GM19328 (cell line): Measurements from ENCODE around the gene TMEM182.

ENCODE experiments used
- ATAC-seq: cut with Tn5 transposase; IDR thresholded peaks from one replicate; pipeline ENCODE4 v1.9.1; 2021; ENCODE audit warnings: mild to moderate bottlenecking, moderate library complexity; ENCODE audit not compliant: unreplicated experiment

TMEM182 gene, protein sequence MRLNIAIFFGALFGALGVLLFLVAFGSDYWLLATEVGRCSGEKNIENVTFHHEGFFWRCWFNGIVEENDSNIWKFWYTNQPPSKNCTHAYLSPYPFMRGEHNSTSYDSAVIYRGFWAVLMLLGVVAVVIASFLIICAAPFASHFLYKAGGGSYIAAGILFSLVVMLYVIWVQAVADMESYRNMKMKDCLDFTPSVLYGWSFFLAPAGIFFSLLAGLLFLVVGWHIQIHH

DNA sequence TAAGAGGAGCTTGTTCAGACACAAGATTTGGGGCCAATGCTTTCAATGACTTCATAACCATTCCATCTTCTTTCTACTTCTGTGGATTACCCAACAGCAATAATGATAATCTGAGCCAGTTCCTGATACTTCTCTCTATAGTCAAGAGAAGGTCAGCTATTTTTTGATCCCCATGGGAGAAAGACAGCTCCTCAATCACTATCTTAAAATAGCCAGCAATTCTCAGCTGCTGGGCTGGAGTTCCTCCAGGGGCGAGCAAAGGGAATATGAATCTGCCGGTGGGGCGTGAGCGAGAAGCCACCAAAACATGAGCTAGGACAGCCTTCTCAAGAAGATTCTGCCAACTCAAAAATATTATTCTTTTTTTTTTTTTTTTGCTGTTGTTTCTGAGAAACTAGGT, at the start of gene TMEM182:
TMEM182 (plus strand) TSS at position 269 of the 400 bp plus-strand sequence. CDS start 187 bp downstream, outside the sequence.
- no peak for ATAC-seq

DNA sequence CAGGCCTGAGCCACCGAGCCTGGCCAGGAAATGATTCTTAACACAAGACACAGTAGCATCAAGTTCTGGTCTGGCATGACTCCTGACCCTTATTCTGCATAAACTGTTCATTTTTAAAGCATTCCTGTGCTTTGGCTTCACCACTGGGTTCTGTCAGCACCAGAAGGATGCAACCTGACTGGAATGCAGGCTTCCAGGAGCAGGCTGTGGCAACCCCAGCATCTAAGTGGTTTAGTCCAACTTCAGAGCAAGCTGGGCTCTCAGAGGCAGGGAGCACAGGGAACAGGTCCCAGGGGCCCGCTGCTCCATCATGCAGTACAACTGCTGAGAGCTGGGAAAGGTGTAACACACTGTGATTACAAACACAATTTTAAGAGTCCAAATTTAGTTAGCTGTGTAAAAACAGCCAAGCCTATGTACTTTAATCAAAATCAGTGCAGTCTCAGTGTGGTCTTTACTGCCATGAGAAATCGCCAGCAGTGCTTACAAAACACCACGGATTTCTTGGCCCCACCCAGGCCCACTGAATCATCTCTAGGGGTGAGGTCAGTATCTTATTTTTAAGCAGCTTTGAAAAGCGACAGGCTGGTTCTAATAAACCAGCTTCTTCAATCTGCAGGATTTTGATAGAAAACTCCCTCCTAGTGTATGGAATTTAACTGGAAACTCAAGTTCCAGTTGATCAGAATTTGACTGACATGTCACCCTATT, 44.4 kb upstream of the TMEM182 start:
- ATAC-seq, result no peak

DNA sequence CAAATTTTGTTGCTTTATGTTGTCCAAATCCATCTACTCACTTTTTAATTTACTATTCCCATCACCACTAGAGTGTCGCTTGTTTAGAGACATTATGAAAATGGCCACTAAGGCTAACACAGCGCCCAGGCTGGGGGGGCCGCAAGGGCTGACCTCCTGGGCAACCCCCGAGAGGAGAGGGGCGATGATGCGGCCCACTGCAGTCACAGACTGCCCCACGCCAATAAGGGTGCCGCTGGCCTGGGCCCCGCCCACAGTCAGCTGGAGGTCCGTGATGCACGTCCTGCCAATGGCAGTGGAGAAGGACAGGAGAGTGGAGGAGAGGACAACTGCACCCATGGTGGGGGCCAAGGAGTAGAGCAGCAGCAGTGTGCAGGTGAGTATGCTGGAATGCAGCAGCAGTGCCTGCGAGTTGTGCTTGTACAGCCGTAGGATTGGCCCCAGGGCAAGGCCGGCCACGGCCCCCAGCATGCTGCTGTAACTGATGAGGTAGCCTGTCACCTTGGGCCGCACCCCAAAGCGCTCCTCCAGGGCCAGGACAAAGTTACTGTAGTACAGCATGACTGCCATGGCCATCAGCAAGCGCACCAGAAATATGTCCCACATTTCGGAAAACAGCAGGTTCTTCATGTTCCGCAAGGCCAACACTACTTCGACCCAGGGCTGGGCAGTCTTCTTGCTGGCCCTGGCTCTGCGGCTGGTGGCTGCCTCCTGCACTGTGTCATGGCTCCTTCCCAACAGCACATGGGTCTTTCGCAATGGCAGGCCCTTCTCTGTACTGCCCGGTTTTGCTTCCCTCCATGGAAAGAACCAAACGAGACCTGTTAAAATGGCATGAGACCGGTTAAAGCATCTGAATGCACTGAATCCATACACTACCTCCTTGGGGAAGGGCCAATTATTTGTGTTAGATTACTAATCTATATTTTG, 43.2 kb upstream of the TMEM182 start:
- no peak for ATAC-seq

DNA sequence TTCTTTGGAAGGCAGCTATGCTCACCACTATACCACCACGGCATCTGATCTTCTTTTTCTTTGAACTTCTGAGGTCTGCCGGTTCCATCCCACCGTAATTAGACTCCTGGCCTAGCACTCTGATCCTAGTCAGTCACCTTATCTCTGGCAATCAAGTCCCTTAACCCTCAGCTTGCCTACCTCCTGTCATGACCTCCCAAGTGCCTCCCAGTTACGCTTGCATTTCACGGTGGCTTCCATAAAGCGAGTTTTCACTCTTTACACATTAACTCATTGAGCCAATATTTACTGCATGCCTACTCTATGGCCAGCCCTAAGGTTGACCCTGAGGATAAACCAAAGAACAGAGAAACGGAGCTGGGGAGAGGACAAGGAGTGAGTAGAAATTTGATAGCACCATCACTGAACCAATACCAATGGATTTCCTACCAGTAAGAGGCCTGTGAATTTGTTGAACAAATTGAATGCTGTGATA, 37.8 kb upstream of the TMEM182 start:
- ATAC-seq, result no peak

DNA sequence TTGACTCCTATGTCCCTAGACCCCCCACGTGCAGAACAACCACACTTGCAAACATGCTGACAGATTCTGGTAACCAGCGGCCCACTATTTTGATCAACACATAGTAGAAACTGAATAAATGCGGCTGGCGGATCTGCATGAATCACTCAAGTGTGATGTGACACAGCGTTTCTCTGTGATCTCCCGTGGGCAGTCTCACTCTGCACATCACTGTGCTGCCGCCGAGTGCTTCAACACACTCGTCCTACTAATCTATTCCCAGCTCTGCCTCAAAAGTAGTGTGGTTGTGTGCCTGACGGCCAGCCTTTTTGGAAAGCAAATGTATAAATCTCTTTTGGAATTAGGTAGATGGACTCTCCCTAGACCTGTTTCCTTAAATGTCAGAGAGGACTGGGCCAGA, 37.3 kb upstream of the TMEM182 start:
- ATAC-seq, result no peak

DNA sequence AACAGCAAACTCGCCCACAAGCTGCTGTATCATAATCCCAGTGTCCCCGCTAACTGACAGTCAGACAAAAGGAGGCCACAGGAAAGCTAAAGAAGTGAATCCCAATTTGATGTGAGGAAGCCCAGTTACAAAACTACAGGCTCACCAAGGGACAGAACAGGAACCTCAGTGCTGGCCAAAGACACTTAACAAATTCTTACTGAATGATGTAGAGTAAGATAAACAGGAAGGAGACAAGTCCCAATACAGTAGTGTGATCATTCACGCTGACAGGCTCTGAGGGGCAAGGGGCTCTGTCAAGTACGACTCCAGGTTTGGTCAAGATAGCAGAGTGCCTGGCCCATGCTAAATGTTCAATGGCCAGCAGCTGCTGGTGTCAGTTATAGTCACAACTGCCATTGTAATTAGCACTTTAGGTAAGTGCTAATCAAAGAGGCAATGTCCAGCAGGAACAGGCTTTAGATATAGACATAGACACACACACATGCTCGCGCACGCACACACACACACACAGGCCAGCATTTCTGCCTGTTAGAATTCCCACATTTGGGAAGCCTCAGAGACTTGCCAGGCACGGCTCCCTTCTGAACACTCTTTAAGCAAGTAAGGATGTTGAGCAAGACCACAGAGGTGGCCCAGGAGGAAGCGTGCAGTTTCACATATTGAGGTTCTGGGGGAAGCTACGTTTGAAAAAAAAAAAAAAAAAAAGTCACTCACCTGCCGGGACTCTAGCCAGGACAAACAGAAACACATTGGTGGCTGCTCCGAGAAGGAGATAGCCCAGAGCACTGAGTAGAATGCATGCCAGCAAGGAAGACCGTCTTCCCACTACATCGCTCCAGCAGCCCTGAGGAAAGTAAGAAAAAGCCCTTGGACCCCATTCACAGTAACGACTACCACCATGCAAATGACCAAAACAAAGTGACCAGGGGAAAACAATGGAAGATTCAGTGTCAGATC, 35.4 kb upstream of the TMEM182 start:
- no peak for ATAC-seq

DNA sequence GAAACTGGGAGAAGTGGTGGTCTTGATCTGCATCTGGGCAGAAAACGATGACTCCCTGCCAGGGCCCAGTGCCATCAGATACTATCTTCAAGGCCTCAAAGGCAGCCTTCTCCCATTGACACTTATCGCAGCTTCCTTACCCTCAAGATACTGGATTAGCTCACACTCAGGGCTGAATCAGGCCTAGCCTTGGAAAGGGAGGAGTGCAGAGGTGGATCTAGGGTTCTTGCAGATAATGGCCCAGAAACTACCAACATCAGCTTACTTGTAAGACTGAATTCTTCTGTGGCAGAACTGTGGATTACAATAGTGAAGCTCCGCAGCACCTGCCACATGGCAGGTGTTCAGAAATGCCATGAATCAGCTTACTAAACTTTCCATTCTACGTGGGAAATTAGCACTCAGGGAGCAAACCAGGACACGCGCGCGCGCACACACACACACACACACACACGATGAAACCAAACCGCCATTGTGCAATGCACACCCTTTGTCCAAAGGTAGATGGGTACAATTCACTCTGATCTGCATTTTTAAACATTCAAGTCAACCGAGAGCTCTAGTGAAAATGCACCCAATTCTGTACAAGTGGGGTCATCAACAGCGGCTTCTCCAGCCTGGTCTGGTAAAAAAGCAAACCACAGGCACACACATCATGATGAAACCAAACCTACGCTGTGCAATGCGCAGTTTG, 26.3 kb upstream of the TMEM182 start:
- ATAC-seq, result no peak

DNA sequence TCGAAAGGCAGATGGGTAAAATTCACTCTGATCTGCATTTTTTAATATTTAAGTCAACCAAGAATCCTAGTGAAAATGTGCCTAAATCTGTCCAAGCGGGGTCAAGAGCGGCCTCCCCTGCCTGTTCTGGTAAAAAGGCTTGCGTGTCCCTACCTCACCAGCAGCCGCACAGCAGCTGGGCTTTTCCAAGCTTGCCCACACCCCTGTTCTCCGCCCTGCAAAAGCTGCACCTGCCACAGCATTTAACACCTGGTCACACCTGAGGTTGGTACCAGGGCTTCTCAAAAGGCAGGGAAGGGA, 25.8 kb upstream of the TMEM182 start:
- peak; percentile 23 for ATAC-seq

DNA sequence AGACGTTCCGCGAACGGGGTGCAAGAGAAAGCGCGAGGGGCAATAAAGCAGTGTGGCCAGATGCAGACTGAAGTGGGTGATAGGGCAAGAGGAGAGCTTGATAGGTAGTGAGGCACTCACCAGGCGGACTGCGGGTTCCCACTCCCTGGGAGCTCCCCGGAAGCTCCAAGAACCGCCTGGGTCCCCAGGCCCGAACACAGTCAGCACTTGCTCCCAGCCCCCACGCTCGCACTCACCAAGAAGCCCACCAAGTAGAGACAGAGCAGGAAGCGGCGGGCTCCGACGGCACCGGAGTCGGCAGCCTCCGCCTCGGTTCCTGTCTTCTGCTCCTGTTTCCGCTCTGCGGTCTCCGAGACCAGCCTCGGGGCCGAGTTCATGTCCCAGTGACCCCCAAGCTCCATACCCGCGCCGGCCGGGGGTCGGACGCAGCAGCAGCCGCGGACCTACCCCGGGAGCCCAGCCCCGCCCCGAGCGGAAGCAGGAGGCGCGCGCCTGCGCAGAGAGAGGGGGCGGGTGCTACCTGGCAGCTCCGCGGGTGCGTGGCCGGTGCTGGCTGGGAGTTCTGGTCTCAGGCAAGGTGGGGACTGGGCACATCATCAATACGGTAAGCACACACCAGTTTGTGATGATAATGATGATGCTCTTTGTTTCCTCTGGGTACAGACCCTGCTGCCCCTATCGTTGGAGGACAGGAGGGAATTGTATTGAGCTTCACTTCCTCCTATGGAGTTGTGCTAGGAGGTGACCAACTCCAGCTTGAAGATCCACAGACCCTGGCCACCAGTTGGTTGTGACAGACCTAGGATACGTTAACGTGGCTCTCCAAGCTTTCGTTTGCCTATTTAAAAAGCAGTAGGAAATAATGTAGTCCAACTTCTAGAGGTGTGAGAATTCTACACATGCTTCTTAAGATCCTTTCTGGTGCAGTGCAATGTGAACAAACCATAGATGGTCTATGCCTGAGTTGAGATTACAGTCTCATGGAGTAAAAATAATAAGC, 25.1 kb upstream of the TMEM182 start:
- ATAC-seq, result peak; percentile 91

DNA sequence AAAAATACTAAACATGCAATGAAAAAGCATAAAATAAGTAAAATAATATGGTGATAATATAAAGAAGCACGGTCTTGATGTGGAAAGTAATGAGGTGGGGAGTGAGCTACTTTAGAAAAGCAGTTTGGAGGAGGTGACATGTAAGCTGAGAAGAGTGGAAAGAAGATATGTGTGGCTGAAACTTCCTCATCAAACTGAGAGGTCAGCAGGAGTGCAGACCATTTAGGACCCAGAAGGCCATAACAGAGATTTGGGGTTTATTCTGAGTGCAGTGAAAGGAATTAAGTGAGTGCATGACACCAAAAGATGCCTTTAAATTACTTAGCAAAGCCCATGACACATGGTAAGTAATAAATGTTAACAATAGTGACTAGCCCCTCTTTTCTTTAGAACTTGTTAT, 24.4 kb upstream of the TMEM182 start:
- no peak for ATAC-seq

DNA sequence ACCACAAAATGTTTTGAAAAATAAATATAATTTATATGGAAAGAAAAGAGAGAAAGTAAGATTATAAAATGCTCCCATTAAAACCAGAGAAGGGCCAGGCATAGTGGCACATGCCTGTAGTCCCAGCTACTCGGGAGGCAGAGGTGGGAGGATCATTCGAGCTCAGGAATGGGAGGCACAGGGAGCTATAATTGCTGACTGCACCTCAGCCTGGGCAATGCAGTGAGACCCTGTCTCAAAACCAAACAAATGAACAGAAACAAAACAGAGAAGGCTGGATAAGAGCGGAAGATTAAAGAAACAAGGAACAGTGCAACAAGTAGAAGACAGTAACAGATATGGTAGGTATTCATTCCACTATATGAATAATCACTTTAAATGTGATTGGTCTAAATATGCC, 18.6 kb upstream of the TMEM182 start:
- no peak for ATAC-seq

DNA sequence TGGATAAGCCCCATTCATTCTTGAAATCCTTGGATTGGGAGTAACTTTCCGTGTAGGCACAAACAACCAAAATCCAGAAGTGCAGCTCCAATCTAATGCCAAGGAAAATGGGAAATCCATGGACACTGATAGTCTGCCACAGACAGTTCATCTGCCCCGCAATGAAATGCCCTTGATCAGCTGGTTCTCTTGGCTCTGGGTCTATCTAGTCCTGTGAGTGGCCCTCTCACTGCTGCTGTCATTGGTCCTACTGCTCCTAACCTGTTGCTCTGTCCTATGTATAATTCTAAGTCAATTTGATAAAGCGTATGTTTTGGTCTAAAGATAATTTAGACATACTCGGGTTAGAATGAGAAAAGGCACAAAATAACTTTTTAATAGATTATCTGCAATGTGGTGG, 13.7 kb upstream of the TMEM182 start:
- ATAC-seq, result no peak

DNA sequence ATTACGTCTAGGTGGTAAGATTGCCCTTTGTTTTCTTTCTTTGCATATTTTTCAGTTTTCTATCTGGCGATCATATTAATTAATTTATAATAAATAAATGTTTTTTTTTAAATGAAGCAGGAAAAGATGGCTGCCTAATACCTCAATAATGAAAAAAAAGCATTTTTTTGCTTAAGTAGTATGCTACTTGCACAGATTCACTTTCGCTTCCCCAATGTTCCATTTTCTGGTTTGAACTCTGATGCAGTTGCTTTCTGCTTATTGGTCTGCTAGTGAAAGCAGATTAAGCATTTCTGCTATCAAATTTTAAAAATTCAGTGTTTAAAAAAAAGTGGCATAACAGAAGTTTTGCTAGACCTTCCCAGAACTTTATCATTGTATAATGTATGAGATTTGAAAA, 11.9 kb upstream of the TMEM182 start:
- ATAC-seq, result peak; percentile 75

DNA sequence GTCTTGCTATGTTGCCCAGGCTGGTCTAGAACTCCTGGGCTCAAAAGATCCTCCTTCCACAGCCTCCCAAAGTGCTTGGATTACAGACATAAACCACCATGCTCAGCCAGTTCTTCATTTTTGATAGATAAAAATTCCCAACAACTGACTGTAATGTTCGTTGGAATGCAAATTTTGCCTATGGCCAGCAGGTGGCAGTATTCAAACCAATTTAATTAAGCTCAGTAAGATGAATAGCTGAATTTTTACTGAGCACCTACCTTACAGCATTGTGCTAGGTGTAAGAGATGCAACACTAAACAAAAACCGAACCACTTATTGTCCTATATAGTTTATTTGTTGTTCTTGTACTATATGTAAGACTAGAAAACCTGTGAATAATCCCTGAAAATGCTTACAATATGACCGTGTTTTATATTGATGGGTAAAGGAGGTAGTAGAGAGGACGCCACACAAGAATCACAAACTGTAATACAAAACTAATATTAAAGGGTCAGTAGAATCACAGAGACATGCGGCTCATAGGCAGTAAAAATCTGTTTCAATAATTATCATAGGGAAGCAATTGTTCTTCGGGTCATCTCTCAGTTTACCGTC, 8.2 kb upstream of the TMEM182 start:
- no peak for ATAC-seq

DNA sequence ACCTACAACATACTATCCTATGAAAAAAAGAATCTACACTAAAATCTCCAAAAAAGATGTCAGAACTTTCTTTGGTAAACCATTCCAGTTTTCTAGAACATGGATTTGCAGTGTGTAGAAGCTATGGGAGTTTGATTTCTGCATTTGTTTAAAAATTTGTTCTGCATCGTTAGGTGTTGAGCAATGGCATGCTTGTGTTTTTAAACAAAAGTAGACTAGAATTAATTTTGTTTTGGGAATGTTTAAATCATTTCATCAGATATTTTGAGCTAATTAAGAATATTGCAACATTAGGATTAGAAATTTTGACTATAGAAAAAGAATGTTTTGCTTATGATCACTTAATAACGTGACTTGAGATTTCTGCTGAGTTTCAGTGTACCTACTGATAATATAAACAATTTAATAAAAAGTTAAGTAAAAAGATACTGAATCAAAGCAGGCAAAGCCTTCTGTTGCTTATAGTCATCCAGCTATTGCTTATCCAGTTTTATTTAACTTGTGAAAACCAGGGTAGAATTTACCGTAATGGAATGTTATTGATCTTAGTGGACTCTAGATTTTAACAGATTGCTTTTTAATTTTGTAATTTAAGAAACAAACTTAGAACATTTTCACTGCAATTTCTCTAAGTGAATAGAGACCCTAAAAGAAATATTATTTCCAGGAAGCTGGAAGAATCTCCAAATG, 7.2 kb upstream of the TMEM182 start:
- no peak for ATAC-seq

DNA sequence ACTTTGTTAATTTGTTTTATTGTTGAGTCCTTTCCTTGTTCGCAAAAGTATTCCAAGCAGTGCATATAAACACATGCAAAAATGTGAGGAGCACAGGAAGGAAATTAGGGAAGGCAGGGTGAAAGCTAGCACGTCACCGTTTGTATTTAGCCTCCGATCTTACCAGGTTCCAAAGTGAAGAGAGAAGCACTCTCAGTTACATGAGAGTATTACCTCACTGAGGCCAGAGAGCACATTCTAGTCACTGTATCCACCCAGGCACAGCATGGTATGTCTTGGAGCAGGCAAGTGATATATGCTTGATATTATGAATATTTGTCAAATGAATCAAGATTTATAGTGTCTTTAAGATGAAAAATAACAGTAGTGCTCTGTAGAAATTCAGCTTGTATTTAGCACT, 6.5 kb upstream of the TMEM182 start:
- ATAC-seq, result no peak

DNA sequence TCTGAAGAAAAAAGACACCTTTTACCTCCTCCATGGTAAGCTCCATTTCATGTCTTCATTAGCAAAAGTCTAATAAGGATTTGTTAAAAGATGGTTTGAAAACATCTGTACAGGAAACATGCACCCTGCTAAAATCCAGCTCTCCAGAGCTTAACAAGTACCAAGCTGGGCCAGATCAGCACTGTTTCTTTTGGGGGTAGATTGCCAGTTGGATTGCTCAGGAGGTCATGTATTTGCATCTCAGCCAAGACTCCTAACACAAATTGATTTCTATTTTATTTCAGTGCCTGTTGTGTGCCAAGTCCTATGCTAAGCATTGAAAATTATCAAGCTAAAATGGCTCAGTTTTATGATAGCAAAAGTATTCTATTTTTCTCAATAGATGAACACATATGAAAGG, 3.4 kb upstream of the TMEM182 start:
- ATAC-seq, result no peak

DNA sequence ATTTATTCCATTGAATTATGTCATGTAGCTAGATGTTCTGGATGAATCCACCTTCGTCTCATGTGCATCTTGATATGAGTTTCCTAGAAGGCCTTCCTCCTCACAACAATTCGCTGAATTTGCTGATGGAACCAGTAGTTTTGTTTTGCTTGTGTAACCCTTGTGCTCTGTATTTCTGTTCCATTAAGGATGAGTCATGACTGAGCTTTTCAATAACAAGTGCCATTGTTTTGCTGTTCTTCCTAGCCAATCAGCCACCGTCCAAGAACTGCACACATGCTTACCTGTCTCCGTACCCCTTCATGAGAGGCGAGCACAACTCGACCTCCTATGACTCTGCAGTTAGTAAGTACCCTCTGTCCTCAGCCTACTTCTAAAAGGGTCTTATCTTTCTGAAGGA, 2.3 kb downstream of the TMEM182 start:
- ATAC-seq, result no peak
